Mucosa of rectum (tissue), 2 donors: ENCODE results near the gene BLTP1.
A peak's percentile ranks its signal among the peaks of the same experiment; 100 is the strongest.

Source experiments
- H3K27ac ChIP-seq, 2 donors: one replicate each; pipeline ENCODE4 v1.7.0; 2013; ENCODE audit warnings: inconsistent platforms in 2 of 2, low read depth in 2 of 2, low read length in 2 of 2
- H3K27me3 ChIP-seq, 2 donors: one replicate each; pipeline ENCODE4 v1.7.0; 2013; ENCODE audit warnings: low read length in 2 of 2; ENCODE audit not compliant: control insufficient read depth in 2 of 2, insufficient read depth in 2 of 2
- H3K36me3 ChIP-seq, 2 donors: one replicate each; pipeline ENCODE4 v1.7.0; 2013; ENCODE audit warnings: low read length in 2 of 2; ENCODE audit not compliant: control insufficient read depth in 2 of 2, insufficient read depth in 2 of 2
- H3K4me1 ChIP-seq, 2 donors: one replicate each; pipeline ENCODE4 v1.7.0; 2013; ENCODE audit warnings: low read length in 2 of 2, mild to moderate bottlenecking in 1 of 2; ENCODE audit not compliant: control insufficient read depth in 2 of 2, insufficient read depth in 2 of 2
- H3K4me3 ChIP-seq, 2 donors: one replicate each; pipeline ENCODE4 v1.7.0; 2013; ENCODE audit warnings: low read length in 2 of 2
- H3K9ac ChIP-seq, 2 donors: one replicate each; pipeline ENCODE4 v1.7.0; 2013; ENCODE audit warnings: low read length in 2 of 2, low read depth in 1 of 2, mild to moderate bottlenecking in 1 of 2
- H3K9me3 ChIP-seq, 2 donors: one replicate each; pipeline ENCODE4 v1.7.0; 2013; ENCODE audit warnings: low read length in 2 of 2; ENCODE audit not compliant: control insufficient read depth in 2 of 2
- donor health status: healthy.
- donor health status: Normal muscosa, but diverticular disease.

BLTP1 gene

GRCh38 chr4:122131562-122132157 lies 20.5 kb upstream of the BLTP1 start:
- Histone ChIP-seq H3K4me1 (no peaks in the 10 kb centered on the region), H3K9ac (no peak overlapping the region), H3K27ac (no peak overlapping the region), H3K9me3 (no peaks in the 10 kb centered on the region), H3K27me3 (no peaks in the 10 kb centered on the region), H3K36me3 (no peaks in the 10 kb centered on the region), H3K4me3 (no peak overlapping the region)

GRCh38 chr4:122132891-122133290 lies 19.2 kb upstream of the BLTP1 start:
- Histone ChIP-seq H3K36me3 (no peaks in the 10 kb centered on the region), H3K27ac (no peak overlapping the region), H3K27me3 (no peaks in the 10 kb centered on the region), H3K9me3 (no peaks in the 10 kb centered on the region), H3K4me1 (no peaks in the 10 kb centered on the region), H3K4me3 (no peak overlapping the region), H3K9ac (no peak overlapping the region)

- Histone ChIP-seq H3K4me3 (no peak overlapping the region), H3K4me1 (no peaks in the 10 kb centered on the region), H3K9ac (no peak overlapping the region), H3K9me3 (no peaks in the 10 kb centered on the region), H3K36me3 (no peaks in the 10 kb centered on the region), H3K27ac (no peak overlapping the region), H3K27me3 (no peaks in the 10 kb centered on the region)
Measured at GRCh38 chr4:122139139-122139538, 13.0 kb upstream of the BLTP1 start.

- Histone ChIP-seq H3K36me3 (no peaks in the 10 kb centered on the region), H3K9ac (no peak overlapping the region), H3K27me3 (peaks cover 0 to 3% of the 10 kb centered on the region in 2 donors), H3K27ac (no peak overlapping the region), H3K4me1 (no peaks in the 10 kb centered on the region), H3K9me3 (no peaks in the 10 kb centered on the region), H3K4me3 (no peak overlapping the region)
Measured at GRCh38 chr4:122140834-122141233, 11.3 kb upstream of the BLTP1 start.

- Histone ChIP-seq H3K4me3 (no peak overlapping the region), H3K27me3 (peaks cover 0 to 3% of the 10 kb centered on the region in 2 donors), H3K9me3 (no peaks in the 10 kb centered on the region), H3K36me3 (no peaks in the 10 kb centered on the region), H3K9ac (no peak overlapping the region), H3K27ac (no peak overlapping the region), H3K4me1 (no peaks in the 10 kb centered on the region)
Measured at GRCh38 chr4:122142687-122143086, 9.4 kb upstream of the BLTP1 start.

- Histone ChIP-seq H3K36me3 (no peaks in the 10 kb centered on the region), H3K27me3 (peaks cover 0 to 3% of the 10 kb centered on the region in 2 donors), H3K9ac (no peak overlapping the region), H3K9me3 (no peaks in the 10 kb centered on the region), H3K4me1 (peaks cover 6% of the 10 kb centered on the region in 2 donors), H3K27ac (no peak overlapping the region), H3K4me3 (no peak overlapping the region)
Measured at GRCh38 chr4:122146652-122147051, 5.5 kb upstream of the BLTP1 start.

GRCh38 chr4:122150931-122151330 lies 1.2 kb upstream of the BLTP1 start:
- H3K9ac ChIP-seq, result no peak overlapping the region
- H3K27me3 ChIP-seq, result no peaks in the 10 kb centered on the region
- H3K36me3 ChIP-seq, result peaks cover 6% of the 10 kb centered on the region in 2 donors
- peak overlapping the region; percentile 82 to 94 for H3K4me3 ChIP-seq
- no peaks in the 10 kb centered on the region for H3K9me3 ChIP-seq
- peak overlapping the region; percentile 94 to 95 for H3K27ac ChIP-seq
- H3K4me1 ChIP-seq, result peaks cover 9 to 13% of the 10 kb centered on the region in 2 donors

GRCh38 chr4:122152711-122153226 lies 638 bp downstream of the BLTP1 start:
- Histone ChIP-seq H3K36me3 (peaks cover 12 to 15% of the 10 kb centered on the region in 2 donors), H3K4me1 (peaks cover 9 to 13% of the 10 kb centered on the region in 2 donors), H3K9ac (peak overlapping the region; percentile 86 to 96), H3K27ac (peak overlapping the region; percentile 94 to 95), H3K9me3 (no peaks in the 10 kb centered on the region), H3K4me3 (peak overlapping the region; percentile 82 to 94), H3K27me3 (no peaks in the 10 kb centered on the region)

GRCh38 chr4:122156819-122157218 lies 4.7 kb downstream of the BLTP1 start:
- H3K9ac ChIP-seq, result no peak overlapping the region
- H3K27ac ChIP-seq, result no peak overlapping the region
- no peak overlapping the region for H3K4me3 ChIP-seq
- H3K9me3 ChIP-seq, result no peaks in the 10 kb centered on the region
- H3K27me3 ChIP-seq, result no peaks in the 10 kb centered on the region
- H3K4me1 ChIP-seq, result peaks cover 3 to 7% of the 10 kb centered on the region in 2 donors
- peaks cover 12 to 15% of the 10 kb centered on the region in 2 donors for H3K36me3 ChIP-seq

GRCh38 chr4:122163301-122163700 lies 11.2 kb downstream of the BLTP1 start:
- Histone ChIP-seq H3K4me1 (peaks cover 10 to 14% of the 10 kb centered on the region in 2 donors), H3K27me3 (no peaks in the 10 kb centered on the region), H3K27ac (peak overlapping the region; percentile 7 to 17), H3K9ac (no peak overlapping the region), H3K4me3 (no peak overlapping the region), H3K36me3 (no peaks in the 10 kb centered on the region), H3K9me3 (no peaks in the 10 kb centered on the region)
